Lower lobe of right lung (tissue), 2 donors: ENCODE data around the gene NPM3. TPM values are rescaled to one million over a fixed set of nuclear protein-coding genes. Genes with fewer than 3 reads are reported as not detected.

ENCODE experiments used
- ATAC-seq, 2 donors: fragments of 200-7000 bp; cut with Tn5 transposase; one replicate each; pipeline ENCODE4 v1.9.1; 2020 to 2022; ENCODE audit warnings: mild to moderate bottlenecking in 2 of 2, moderate library complexity in 2 of 2
- DNase-seq: peaks from one replicate; pipeline ENCODE4 v3.0.0-alpha.2; 2020
- H3K27ac ChIP-seq: fragments of 200-600 bp; one replicate; pipeline ENCODE4 v1.8.0; 2022
- H3K27me3 ChIP-seq: fragments of 200-600 bp; one replicate; pipeline ENCODE4 v1.8.0; 2022; ENCODE audit warnings: low read depth
- H3K36me3 ChIP-seq: fragments of 200-600 bp; one replicate; pipeline ENCODE4 v1.8.0; 2022; ENCODE audit warnings: mild to moderate bottlenecking
- H3K4me1 ChIP-seq: fragments of 200-600 bp; one replicate; pipeline ENCODE4 v1.8.0; 2022
- H3K4me3 ChIP-seq: fragments of 200-600 bp; one replicate; pipeline ENCODE4 v1.8.0; 2022; ENCODE audit warnings: mild to moderate bottlenecking
- H3K9me3 ChIP-seq: fragments of 200-600 bp; one replicate; pipeline ENCODE4 v1.8.0; 2022
- intact Hi-C: fragments of 100-400 bp; cut with DNase I; formaldehyde crosslinking; loops from one replicate; pipeline ENCODE4 v1.11.0; 2022
- total RNA-seq: library from RNA; stranded (reverse); fragmentation: NEBNext Ultra II Directional; extraction: Animal tissue kit (Norgen Biotek cat#: 25700); gene quantifications from one replicate; pipeline ENCODE4 v1.2.1, GENCODE V29; 2021
- TF ChIP-seq, protein P1 (sequence below): fragments of 200-600 bp; IDR thresholded peaks from one replicate; pipeline ENCODE4 v1.8.0; 2022; ENCODE audit warnings: antibody characterized with exemption, mild to moderate bottlenecking
- donor health status: DM: no; HTN: yes; CAD: no; lungs with severe emphysema.

The NPM3 gene
- total RNA-seq, 1 donor from 2014 or later: 17.4 TPM

DNA sequence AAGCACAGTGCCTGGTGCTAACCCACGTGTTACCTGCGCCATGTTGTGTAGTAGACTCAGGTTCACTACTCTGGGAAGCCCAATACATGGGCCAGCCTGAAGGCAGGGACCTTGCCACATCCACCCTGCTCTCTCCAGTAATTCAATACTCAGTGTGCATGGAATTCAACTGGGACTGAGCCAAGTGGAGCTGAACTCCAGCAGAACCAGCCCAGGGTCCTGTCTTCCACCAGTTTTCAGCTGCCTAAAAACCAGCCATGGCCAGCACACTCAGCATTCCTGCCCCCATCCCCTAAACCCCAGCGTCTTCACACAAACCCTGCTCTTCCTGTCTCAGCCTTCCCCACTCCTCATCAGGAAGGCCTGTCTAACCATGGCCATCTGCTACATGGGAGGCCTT lies 22.7 kb downstream of the NPM3 start:
- H3K4me1 ChIP-seq: no peaks in the 10 kb centered on the region
- no peak overlapping the region for H3K27ac ChIP-seq
- H3K36me3 ChIP-seq: no peaks in the 10 kb centered on the region
- H3K27me3 ChIP-seq: peaks cover 22% of the 10 kb centered on the region
- DNase-seq: no peak
- intact Hi-C loops: no loop called here
- H3K4me3 ChIP-seq: no peak overlapping the region
- no peak for ATAC-seq
- H3K9me3 ChIP-seq: no peaks in the 10 kb centered on the region
- TF ChIP-seq, protein P1, sequence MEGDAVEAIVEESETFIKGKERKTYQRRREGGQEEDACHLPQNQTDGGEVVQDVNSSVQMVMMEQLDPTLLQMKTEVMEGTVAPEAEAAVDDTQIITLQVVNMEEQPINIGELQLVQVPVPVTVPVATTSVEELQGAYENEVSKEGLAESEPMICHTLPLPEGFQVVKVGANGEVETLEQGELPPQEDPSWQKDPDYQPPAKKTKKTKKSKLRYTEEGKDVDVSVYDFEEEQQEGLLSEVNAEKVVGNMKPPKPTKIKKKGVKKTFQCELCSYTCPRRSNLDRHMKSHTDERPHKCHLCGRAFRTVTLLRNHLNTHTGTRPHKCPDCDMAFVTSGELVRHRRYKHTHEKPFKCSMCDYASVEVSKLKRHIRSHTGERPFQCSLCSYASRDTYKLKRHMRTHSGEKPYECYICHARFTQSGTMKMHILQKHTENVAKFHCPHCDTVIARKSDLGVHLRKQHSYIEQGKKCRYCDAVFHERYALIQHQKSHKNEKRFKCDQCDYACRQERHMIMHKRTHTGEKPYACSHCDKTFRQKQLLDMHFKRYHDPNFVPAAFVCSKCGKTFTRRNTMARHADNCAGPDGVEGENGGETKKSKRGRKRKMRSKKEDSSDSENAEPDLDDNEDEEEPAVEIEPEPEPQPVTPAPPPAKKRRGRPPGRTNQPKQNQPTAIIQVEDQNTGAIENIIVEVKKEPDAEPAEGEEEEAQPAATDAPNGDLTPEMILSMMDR: no peak

DNA sequence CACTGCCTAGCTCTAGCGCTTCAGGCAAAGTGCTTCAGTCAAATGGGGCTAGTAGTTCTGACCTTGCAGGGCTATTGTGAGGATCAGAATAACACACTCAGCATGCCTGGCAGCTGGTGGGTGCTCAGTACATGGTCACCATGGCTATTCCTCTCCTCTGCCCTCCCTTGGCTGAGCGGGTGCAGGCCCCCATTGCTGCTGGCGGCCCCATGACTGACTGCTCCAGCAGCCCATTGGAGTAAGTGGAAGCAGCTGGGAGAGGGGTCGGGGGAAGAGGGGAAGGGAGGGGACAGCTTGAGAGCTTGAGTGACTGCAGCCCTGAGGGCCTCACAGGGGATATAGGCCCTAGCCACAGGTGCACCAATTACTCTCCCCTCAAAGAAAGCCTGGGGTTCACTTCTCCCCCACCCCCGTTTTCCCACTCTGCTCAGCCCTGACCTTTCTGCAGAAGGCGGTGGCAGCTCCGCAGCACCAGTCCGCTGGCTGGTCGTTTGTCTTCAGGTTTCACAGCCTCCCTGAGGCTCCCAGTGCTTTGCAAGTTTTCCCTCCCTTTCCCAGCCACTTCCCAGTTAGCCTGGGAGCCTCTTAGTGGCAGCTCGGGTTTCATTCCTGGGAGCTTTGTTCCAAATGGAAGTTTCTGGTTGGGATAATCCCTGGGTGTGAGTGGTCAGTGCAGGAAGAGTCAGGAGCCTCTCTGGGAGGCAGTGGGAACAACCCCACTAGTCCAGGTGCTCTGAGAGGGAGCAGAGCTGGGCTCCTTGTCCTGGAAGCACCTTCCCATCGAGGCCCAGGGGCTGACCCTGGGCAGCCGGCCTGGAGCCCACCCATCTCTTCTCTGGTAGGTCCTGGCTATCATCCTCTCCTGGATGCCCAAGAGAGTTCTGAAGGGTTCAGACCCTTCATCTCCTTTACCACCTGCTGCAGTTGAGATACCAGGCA lies 23.7 kb downstream of the NPM3 start:
- peaks cover 17% of the 10 kb centered on the region for H3K27me3 ChIP-seq
- ATAC-seq: no peak
- TF ChIP-seq, protein P1: no peak
- no peak for DNase-seq
- no peaks in the 10 kb centered on the region for H3K4me1 ChIP-seq
- H3K4me3 ChIP-seq: no peak overlapping the region
- intact Hi-C loops: no loop called here
- no peaks in the 10 kb centered on the region for H3K9me3 ChIP-seq
- no peaks in the 10 kb centered on the region for H3K36me3 ChIP-seq
- H3K27ac ChIP-seq: no peak overlapping the region

DNA sequence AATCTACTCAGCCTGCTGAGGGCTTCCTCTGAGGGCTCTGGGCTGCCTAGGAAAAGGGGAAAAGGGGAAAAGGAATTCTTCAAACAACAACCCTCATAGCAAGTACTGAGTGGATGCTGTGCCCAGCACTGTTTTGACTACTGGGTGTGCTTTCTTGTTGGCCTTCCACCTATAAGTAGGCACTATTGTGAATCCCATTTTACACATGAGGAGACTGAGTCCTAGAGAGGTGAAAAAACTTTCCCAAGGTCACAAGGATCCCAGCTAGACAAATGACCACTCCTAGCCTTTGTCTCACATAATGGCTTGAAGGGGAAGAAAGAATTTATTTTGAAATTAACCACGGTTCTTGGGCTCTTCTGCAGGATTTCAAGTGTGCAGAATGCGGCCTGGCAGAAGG lies 24.4 kb downstream of the NPM3 start:
- Histone ChIP-seq H3K4me3 (no peak overlapping the region), H3K9me3 (no peaks in the 10 kb centered on the region), H3K27me3 (peaks cover 13% of the 10 kb centered on the region), H3K36me3 (no peaks in the 10 kb centered on the region), H3K27ac (no peak overlapping the region), H3K4me1 (no peaks in the 10 kb centered on the region)
- no peak for ATAC-seq
- TF ChIP-seq, protein P1: no peak
- DNase-seq: no peak
- intact Hi-C loops: no loop called here

DNA sequence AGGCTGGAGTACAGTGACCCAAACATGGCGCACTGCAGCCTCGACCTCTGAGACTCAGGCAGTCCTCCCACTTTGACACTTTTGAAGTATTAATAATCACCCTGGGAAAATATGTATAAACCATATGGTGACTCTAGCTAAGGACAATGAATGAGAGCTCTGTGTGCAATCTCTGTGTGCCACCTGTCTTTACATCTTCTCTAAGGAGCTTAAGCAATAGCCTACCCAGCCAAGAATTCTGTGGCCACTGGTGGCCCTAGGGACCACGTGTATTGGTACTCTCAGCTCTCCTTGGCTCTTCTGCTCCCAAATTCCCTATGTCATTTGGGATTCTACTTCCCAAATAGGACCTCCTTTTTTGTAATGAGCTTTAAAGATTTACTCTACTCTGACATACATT lies 31.0 kb downstream of the NPM3 start:
- DNase-seq (no peak), ATAC-seq (no peak)
- no peaks in the 10 kb centered on the region for H3K27me3 ChIP-seq
- intact Hi-C loops: no loop called here
- H3K4me1 ChIP-seq: no peaks in the 10 kb centered on the region
- TF ChIP-seq, protein P1: no peak
- no peaks in the 10 kb centered on the region for H3K9me3 ChIP-seq
- H3K27ac ChIP-seq: no peak overlapping the region
- H3K36me3 ChIP-seq: no peaks in the 10 kb centered on the region
- H3K4me3 ChIP-seq: no peak overlapping the region

DNA sequence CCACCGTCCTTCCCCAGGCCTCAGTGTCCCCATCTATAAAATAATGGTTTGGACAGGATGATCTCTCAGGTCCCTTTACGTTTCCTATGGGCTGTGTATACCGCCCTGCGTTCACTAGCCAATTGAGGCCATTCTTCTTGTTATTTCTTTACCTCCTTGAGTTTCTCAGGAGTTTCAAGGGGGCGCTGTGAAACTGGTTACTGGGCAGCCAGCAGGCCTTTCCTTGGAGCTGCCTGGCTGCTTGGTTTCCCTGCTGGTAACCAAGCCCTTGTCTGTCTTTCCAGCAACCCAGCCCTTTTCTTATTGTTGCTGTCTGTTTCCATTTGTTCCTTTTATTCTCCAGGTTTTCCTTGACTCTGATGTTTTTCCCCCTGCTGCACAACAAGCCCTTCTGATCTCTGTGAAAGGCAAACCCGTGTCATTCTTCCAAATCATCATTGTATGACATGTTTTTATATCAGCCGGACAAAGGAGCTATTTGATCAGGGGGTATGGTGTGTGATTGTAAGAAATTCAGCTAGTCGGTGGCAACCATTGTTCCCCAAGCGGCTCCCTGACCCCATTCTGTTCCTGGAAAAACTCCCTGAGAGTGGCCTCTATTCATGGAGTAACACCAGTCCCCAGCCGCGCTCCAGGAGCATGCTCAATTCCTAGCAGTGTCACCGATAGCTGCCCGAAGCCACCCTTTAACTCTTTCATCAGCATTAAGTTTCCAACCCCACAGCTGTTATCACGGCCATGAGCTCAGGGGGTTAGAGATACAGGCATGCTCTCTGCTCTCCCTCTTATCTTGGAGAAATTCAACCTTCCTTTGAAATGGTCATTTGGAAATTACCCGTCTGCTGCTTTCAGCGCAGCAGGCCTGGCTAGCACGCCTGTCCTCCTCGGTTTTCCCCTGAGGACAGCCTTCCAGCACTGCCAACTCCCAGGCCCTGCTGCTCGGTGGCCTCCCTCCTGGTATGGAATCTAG lies 33.9 kb downstream of the NPM3 start:
- Histone ChIP-seq H3K4me1 (no peaks in the 10 kb centered on the region), H3K9me3 (no peaks in the 10 kb centered on the region), H3K36me3 (no peaks in the 10 kb centered on the region), H3K4me3 (no peak overlapping the region), H3K27me3 (no peaks in the 10 kb centered on the region), H3K27ac (no peak overlapping the region)
- intact Hi-C loops: no loop called here
- DNase-seq (no peak), ATAC-seq (no peak)
- TF ChIP-seq, protein P1: no peak
